GM10248 (cell line): Measurements from ENCODE around the gene GNL2.
"Not testable (repeated sequence)": the region's sequence is repeated elsewhere in the genome, so short reads cannot be mapped to it uniquely, and the experiment has no call there.

ENCODE experiments used
- CTCF ChIA-PET: fragments of 300-600 bp; sonication (Branson Sonifier 250); formaldehyde crosslinking; extraction: SDS; loops from one replicate; lab custom pipeline; 2021; ENCODE audit warnings: antibody characterized with exemption; lab: Yijun Ruan, JAX
- POLR2A ChIA-PET: fragments of 350-650 bp; sonication (Branson Sonifier 250); formaldehyde crosslinking; extraction: SDS; loops from one replicate; lab custom pipeline; 2020; ENCODE audit warnings: antibody characterized with exemption; lab: Yijun Ruan, JAX
- DNase-seq: peaks from one replicate; pipeline ENCODE4 v3.0.0; 2012; ENCODE audit errors: extremely low spot score
- CTCF ChIP-seq: IDR thresholded peaks from 2 replicates; pipeline ENCODE4 v1.5.1; 2012; ENCODE audit warnings: mild to moderate bottlenecking, low read depth; ENCODE audit errors: extremely low read depth, missing control alignments, control extremely low read depth

The GNL2 gene

DNA sequence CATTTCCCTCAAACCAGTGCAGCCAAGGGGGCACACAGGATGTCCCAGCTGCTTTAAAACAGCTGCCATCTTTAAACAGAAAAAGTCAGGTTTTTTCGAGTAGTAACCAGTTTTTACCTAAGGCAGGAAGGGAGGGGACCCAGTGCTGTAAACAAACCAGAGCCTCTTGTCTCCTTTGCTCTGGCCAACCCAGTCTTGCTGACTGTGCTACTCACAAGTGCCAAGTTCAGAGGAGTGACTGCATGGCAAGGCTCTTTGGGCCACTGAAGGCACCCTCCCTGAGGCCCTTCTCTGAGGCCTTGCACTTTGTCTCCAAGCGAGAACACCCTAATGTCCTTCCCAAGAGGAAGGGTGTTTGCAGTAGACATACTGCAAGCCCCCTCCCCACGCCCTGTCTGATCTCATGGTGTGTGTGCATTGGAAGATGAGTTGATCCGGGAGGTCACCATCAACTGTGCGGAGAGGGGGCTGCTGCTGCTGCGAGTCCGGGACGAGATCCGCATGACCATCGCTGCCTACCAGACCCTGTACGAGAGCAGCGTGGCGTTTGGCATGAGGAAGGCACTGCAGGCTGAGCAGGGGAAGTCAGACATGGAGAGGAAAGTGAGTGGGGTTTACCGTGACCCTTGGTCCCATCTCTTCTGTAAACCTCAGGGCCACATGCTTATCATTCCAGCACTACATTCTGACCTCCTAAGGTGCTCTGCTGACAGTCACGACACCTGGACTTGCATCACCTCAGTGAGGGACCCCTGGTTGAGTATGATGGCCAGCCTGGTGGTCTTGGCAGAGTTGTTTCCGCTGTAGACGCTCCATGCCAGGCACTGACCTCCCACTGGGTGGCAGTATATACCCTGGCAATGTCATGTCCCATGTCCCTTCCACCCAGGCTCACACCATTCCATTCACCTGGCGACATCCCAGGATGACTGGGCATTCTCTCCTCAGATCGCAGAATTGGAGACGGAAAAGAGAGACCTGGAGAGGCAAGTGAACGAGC, 34.3 kb downstream of the GNL2 start:
- TF ChIP-seq CTCF: peak; percentile 70
- CTCF ChIA-PET: interaction anchor here (0.7 to 3.0 kb wide), 6 partner anchors 22 to 298 kb away, joined by 3 to 9 read pairs (median 4); partner anchors contain the start of genes CDCA8, MEAF6 and MTF1
- POLR2A ChIA-PET: no interaction called here
- peak; percentile 57 for DNase-seq

GRCh38 chr1:37560401-37561132, 35.2 kb downstream of the GNL2 start:
- ChIA-PET POLR2A (interaction anchor here (0.6 kb wide), 1 partner anchor 311 kb away, joined by 3 read pairs; no protein-coding TSS in a partner anchor), CTCF (interaction anchor here (0.7 to 2.0 kb wide), 3 partner anchors 46 to 123 kb away, joined by 3 to 9 read pairs (median 5); partner anchors contain the start of gene MEAF6)
- TF ChIP-seq CTCF: no peak
- DNase-seq: no peak

DNA sequence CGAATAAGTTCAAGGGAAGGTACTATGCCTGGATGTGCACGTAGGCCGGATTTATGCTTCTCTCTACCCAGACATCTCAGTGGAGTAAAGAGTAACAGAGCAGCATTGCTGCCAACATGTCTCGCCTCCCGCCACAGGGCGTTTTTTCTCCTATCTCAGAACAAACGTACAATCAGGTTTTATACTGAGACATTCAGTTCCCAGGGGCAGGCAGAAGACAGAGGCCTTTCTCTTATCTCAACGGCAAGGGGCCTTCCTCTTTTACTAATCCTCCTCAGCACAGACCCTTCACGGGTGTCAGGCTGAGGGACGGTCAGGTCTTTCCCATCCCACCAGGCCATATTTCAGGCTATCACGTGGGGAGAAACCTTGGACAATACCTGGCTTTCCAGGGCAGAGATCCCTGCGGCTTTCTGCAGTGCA, 35.8 kb downstream of the GNL2 start:
- ChIA-PET CTCF (interaction anchor here (1.4 to 2.0 kb wide), 2 partner anchors 122 to 124 kb away, joined by 5 to 9 read pairs; no protein-coding TSS in a partner anchor), POLR2A (interaction anchor here (0.6 kb wide), 1 partner anchor 312 kb away, joined by 3 read pairs; no protein-coding TSS in a partner anchor)
- DNase-seq: not testable (repeated sequence)

GRCh38 chr1:37559080-37559479, 36.7 kb downstream of the GNL2 start:
- POLR2A ChIA-PET: no interaction called here
- DNase-seq: no peak
- CTCF ChIA-PET: interaction anchor here (0.9 to 2.0 kb wide), 3 partner anchors 16 to 124 kb away, joined by 3 to 9 read pairs (median 5); no protein-coding TSS in a partner anchor
- TF ChIP-seq CTCF: no peak

DNA sequence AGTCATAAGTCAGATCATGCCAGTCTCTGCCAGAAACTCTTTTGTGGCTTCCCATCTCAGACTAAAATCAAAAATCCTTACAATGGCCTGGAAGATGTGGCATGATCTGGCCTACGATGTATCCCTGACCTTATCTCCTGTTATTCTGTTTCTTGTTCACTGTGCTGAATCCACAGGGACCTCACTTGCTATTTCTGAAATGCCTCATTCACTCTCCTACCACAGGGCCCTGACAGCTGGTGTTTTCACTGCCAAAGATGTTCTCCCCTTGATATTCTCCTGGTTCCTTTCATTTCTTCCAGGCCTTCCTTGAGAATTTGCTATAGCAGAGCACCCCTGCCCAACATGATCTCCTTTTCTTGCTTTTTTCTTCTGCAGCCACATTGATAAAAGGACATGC, 37.3 kb downstream of the GNL2 start:
- ChIA-PET CTCF (no interaction called here), POLR2A (no interaction called here)
- no peak for DNase-seq
- TF ChIP-seq CTCF: no peak

DNA sequence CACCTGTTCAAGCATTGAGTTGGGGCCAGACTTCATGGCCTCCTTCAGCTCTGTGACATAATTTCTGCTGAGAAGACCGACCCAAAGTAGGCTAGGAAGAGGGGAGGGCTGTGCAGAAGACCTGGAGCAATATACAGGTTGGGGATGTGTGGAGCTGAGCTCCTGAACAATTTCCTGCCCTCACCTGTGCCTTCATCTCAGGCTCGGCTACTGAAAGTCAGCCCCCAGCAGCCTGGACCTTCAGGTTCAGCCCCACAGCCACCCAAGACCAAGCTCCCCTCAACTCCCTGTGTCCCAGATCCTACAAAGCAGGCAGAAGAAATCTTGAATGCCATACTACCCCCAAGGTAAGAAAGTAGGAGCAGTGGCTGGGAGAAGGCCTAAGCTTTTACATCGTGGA, 38.3 kb downstream of the GNL2 start:
- DNase-seq: no peak
- CTCF ChIA-PET: interaction anchor here (0.7 to 1.3 kb wide), 3 partner anchors 43 to 134 kb away, joined by 3 to 4 read pairs (median 3); partner anchors contain the start of gene MEAF6
- POLR2A ChIA-PET: no interaction called here
- TF ChIP-seq CTCF: no peak
